ENCODE results near the gene PLA2G4D.

GRCh38 chr15:42080186-42080918, 14.0 kb downstream of the PLA2G4D start:
- no peak for TF ChIP-seq EZH2 (IDR thresholded peaks at IDR 0.05; ENCODE audit: low read length, missing control alignments)
- TF ChIP-seq CTCF (conservative IDR thresholded peaks at IDR 0.05 in 1 of 2, IDR thresholded peaks at IDR 0.05 in 1 of 2; ENCODE audit: low read depth in 1 of 2, low read length in 2 of 2): no peak
